K562 (cell line): ENCODE results near the gene SYNGR3. TPM values are rescaled to one million over a fixed set of nuclear protein-coding genes. Genes with fewer than 3 reads are reported as not detected.

Experiments used
- ATAC-seq: fragments of 200-7000 bp; cut with Tn5 transposase; 3 replicates; pipeline ENCODE4 v1.9.1; 2020; ENCODE audit warnings: moderate library complexity
- BruUV-seq: library from RNA; stranded (reverse); fragments of 400-500 nt; replicated peaks from 2 replicates; lab custom pipeline; 2021; lab: Mats Ljungman, UMichigan
- CTCF ChIA-PET: fragments of 300-600 bp; formaldehyde crosslinking; extraction: SDS; loops from one replicate; lab custom pipeline; 2021; ENCODE audit warnings: low intra/inter-chr PET ratio; lab: Yijun Ruan, JAX
- POLR2A ChIA-PET: fragments of 300-600, 350-650 bp; sonication (Branson Sonifier 250); formaldehyde crosslinking; extraction: SDS; loops from one replicate; lab custom pipeline; 2021; ENCODE audit warnings: antibody characterized with exemption, inconsistent platforms; lab: Yijun Ruan, JAX
- DNase-seq, 4 experiments: peaks; one replicate each; pipeline versions ENCODE4 v3.0.0 to v3.0.0-alpha.2; 2011 to 2018; ENCODE audit warnings: low spot score in 3 of 4, mixed read lengths in 3 of 4; ENCODE audit errors: extremely low read depth in 1 of 4
- FAIRE-seq: peaks from 2 replicates; lab custom pipeline; 2011; peaks lifted over from hg19 to GRCh38; lab: Jason Lieb, UNC
- H2AFZ ChIP-seq: 2 replicates; pipeline ENCODE4 v1.6.0; 2011; ENCODE audit warnings: low read depth, low read length, control low read depth, inconsistent platforms
- H3K27ac ChIP-seq: fragments of 200-600 bp; 3 replicates; pipeline ENCODE4 v1.8.0; 2011; ENCODE audit warnings: low read depth, mild to moderate bottlenecking, control low read depth, inconsistent platforms, low read length, moderate library complexity, mixed read lengths; ENCODE audit errors: extremely low read depth
- H3K27me3 ChIP-seq, 2 experiments: fragments of 300-600 bp in 1 of 2; 2 replicates in 1 of 2; 3 replicates in 1 of 2; pipeline versions ENCODE4 v1.6.0 to v1.8.0; 2011; ENCODE audit warnings: inconsistent platforms in 2 of 2, low read length in 2 of 2, mild to moderate bottlenecking in 1 of 2, mixed read lengths in 1 of 2, moderate library complexity in 1 of 2; ENCODE audit not compliant: control insufficient read depth in 2 of 2, insufficient read depth in 2 of 2
- H3K36me3 ChIP-seq: fragments of 300-600 bp; 3 replicates; pipeline ENCODE4 v1.8.0; 2011; ENCODE audit warnings: mild to moderate bottlenecking, low read length, inconsistent platforms; ENCODE audit not compliant: control insufficient read depth, insufficient read depth
- H3K4me1 ChIP-seq, 2 experiments: fragments of 200-600 bp in 1 of 2; replicated peaks in 1 of 2; 2 replicates in 1 of 2; 3 replicates in 1 of 2; pipeline versions ENCODE4 v1.5.1 to v1.8.0; 2011; ENCODE audit warnings: inconsistent platforms in 2 of 2, low read length in 2 of 2, mild to moderate bottlenecking in 1 of 2, mixed read lengths in 1 of 2, moderate library complexity in 1 of 2; ENCODE audit not compliant: control insufficient read depth in 2 of 2, insufficient read depth in 2 of 2
- H3K4me2 ChIP-seq: 2 replicates; pipeline ENCODE4 v1.6.1; 2011; ENCODE audit warnings: low read length, control low read depth, inconsistent platforms, mixed read lengths; ENCODE audit not compliant: insufficient read depth
- H3K4me3 ChIP-seq: fragments of 200-600 bp; sonication (generic), shearing (Covaris generic); 2 replicates; pipeline ENCODE4 v1.5.1; 2016; ENCODE audit warnings: control low read depth, inconsistent platforms
- H3K79me2 ChIP-seq: fragments of 200-600 bp; 3 replicates; pipeline ENCODE4 v1.8.0; 2011; ENCODE audit warnings: low read length, inconsistent platforms; ENCODE audit not compliant: control insufficient read depth, insufficient read depth
- H3K9ac ChIP-seq, 2 experiments: 2 replicates each; pipeline versions ENCODE4 v1.6.0 to v1.6.1; 2011; ENCODE audit warnings: low read depth in 2 of 2, low read length in 2 of 2, control low read depth in 1 of 2, inconsistent platforms in 1 of 2, mild to moderate bottlenecking in 1 of 2, mixed read lengths in 1 of 2; ENCODE audit not compliant: insufficient read depth in 1 of 2
- H3K9me1 ChIP-seq: one replicate; pipeline ENCODE4 v1.6.0; 2011; ENCODE audit warnings: inconsistent platforms, mild to moderate bottlenecking, low read length, moderate library complexity; ENCODE audit not compliant: control insufficient read depth, insufficient read depth
- H3K9me3 ChIP-seq: replicated peaks from 2 replicates; pipeline ENCODE4 v1.5.1; 2011; ENCODE audit warnings: low read depth, low read length, inconsistent platforms; ENCODE audit not compliant: control insufficient read depth, insufficient read depth
- H4K20me1 ChIP-seq: replicated peaks from 2 replicates; pipeline ENCODE4 v1.6.1; 2011; ENCODE audit warnings: low read length, inconsistent platforms, mixed read lengths; ENCODE audit not compliant: control insufficient read depth, insufficient read depth
- ARHGAP35 ChIP-seq: fragments of 450-650 bp; IDR thresholded peaks from 2 replicates; pipeline ENCODE4 v1.6.1; 2018; ENCODE audit not compliant: partially characterized antibody
- GTF2F1 ChIP-seq: IDR thresholded peaks from 2 replicates; pipeline ENCODE4 v1.6.1; 2011; ENCODE audit warnings: low read depth, low read length, improper control_type of control experiment
- HMGXB4 ChIP-seq: sonication (generic); formaldehyde crosslinking; IDR thresholded peaks from 2 replicates; pipeline ENCODE4 v1.8.1; 2023; ENCODE audit warnings: mild to moderate bottlenecking, missing genetic modification reagents
- HNRNPH1 ChIP-seq: fragments of 200-400 bp; formaldehyde crosslinking; optimal IDR thresholded peaks from 2 replicates; pipeline ENCODE3; 2017; ENCODE audit warnings: low read depth, mild to moderate bottlenecking, low read length, moderate library complexity
- NR2C2 ChIP-seq, 2 experiments: fragments of 200-800 bp in 1 of 2; sonication (Bioruptor generic) in 1 of 2; sonication (generic) in 1 of 2; formaldehyde crosslinking in 1 of 2; IDR thresholded peaks; 2 replicates each; pipeline versions ENCODE4 v1.6.1 to v1.8.0; 2016 to 2022; ENCODE audit warnings: mild to moderate bottlenecking in 1 of 2, missing compliant biosample characterization in 1 of 2, missing genetic modification characterization in 1 of 2, missing genetic modification reagents in 1 of 2
- ZC3H8 ChIP-seq: fragments of 450-650 bp; IDR thresholded peaks from 2 replicates; pipeline ENCODE4 v1.6.1; 2017
- ZNF212 ChIP-seq: fragments of 450-650 bp; formaldehyde crosslinking; IDR thresholded peaks from 2 replicates; pipeline ENCODE4 v1.4.0; 2020; ENCODE audit warnings: mild to moderate bottlenecking
- ZNF41 ChIP-seq: fragments of 250-450 bp; sonication (Bioruptor Pico); conservative IDR thresholded peaks from 2 replicates; pipeline ENCODE4 v1.4.0; 2020; ENCODE audit warnings: mild to moderate bottlenecking
- WGBS: fragments of 100-300 bp; shearing (Covaris generic); methylation state at CpG from one replicate; pipeline ENCODE4 v1.1.6; 2016; ENCODE audit warnings: low coverage, mixed read lengths; ENCODE audit not compliant: insufficient coverage; ENCODE audit errors: missing lambda C conversion rate; 5-methylcytosine and 5-hydroxymethylcytosine counted together
- in situ Hi-C: fragments of 300-500 bp; cut with MboI; formaldehyde crosslinking; loops from 4 replicates; pipeline ENCODE4 v1.15.0; 2018; ENCODE audit warnings: inconsistent platforms, mixed read lengths
- intact Hi-C: fragments of 100-400 bp; cut with micrococcal nuclease; formaldehyde crosslinking; loops from 2 replicates; pipeline ENCODE4 v1.14.2; 2022
- polyA plus RNA-seq, 8 experiments: library from polyadenylated mRNA; depleted of rRNA in 4 of 8; stranded (reverse) in 5 of 8; unstranded in 3 of 8; fragments of >200 nt; fragmentation: Nextera tagmentation in 2 of 8; fragmentation: Illumina TruSeq in 1 of 8; extraction: Ambion mirVana in 2 of 8; extraction: Trizol in 1 of 8; gene quantifications; 2 replicates each; pipeline versions ENCODE4 v1.2.1 to v1.2.3, GENCODE V29; 2011 to 2014; ENCODE audit warnings: inconsistent platforms in 1 of 8, missing spikeins in 1 of 8
- total RNA-seq, 7 experiments: library from RNA; depleted of rRNA in 6 of 7; stranded (reverse); fragments of >200 nt in 6 of 7; fragmentation: Illumina TruSeq in 2 of 7; extraction: Trizol in 2 of 7; gene quantifications; 2 replicates each; pipeline versions ENCODE4 v1.2.1 to v1.2.3, GENCODE V29; 2011 to 2021; ENCODE audit warnings: low replicate concordance in 1 of 7
- TF ChIP-seq, protein P1 (sequence below): sonication (generic); formaldehyde crosslinking; IDR thresholded peaks from 2 replicates; pipeline ENCODE4 v1.8.1; 2023; ENCODE audit warnings: mild to moderate bottlenecking, missing genetic modification reagents

Gene SYNGR3
- total and polyA plus RNA-seq, 9 of the 15 experiments (the other 6 are each of a cell fraction or from before 2014, with no cell fraction given), result 3.7 to 69.2 (median 36.3) TPM

GRCh38 chr16:2034696-2035430 lies 45.1 kb downstream of the SYNGR3 start:
- intact Hi-C loops, result no loop called here
- FAIRE-seq, result no peak
- H3K9me3 ChIP-seq, result no peaks in the 10 kb centered on the region
- no peaks in the 10 kb centered on the region for H3K9me1 ChIP-seq
- in situ Hi-C loops, result no loop called here
- POLR2A ChIA-PET, result interaction anchor here (1.1 kb wide), 1 partner anchor 21 kb away, joined by 3 read pairs; no protein-coding TSS in a partner anchor
- TF ChIP-seq ZC3H8, result no peak
- no peak for TF ChIP-seq ZNF41
- no peak for TF ChIP-seq ARHGAP35
- no peak for TF ChIP-seq ZNF212 (CRISPR knock-in tag)
- no peak for TF ChIP-seq GTF2F1
- TF ChIP-seq, protein P1, sequence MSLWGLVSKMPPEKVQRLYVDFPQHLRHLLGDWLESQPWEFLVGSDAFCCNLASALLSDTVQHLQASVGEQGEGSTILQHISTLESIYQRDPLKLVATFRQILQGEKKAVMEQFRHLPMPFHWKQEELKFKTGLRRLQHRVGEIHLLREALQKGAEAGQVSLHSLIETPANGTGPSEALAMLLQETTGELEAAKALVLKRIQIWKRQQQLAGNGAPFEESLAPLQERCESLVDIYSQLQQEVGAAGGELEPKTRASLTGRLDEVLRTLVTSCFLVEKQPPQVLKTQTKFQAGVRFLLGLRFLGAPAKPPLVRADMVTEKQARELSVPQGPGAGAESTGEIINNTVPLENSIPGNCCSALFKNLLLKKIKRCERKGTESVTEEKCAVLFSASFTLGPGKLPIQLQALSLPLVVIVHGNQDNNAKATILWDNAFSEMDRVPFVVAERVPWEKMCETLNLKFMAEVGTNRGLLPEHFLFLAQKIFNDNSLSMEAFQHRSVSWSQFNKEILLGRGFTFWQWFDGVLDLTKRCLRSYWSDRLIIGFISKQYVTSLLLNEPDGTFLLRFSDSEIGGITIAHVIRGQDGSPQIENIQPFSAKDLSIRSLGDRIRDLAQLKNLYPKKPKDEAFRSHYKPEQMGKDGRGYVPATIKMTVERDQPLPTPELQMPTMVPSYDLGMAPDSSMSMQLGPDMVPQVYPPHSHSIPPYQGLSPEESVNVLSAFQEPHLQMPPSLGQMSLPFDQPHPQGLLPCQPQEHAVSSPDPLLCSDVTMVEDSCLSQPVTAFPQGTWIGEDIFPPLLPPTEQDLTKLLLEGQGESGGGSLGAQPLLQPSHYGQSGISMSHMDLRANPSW (CRISPR knock-in tag), result no peak
- no peak for TF ChIP-seq HMGXB4 (CRISPR knock-in tag)
- TF ChIP-seq HNRNPH1, result no peak
- no peak for TF ChIP-seq NR2C2 (CRISPR knock-in tag; IDR thresholded peaks at IDR 0.05)
- no peak for TF ChIP-seq NR2C2 (tag; IDR thresholded peaks at IDR 0.05)
- peaks cover 20% of the 10 kb centered on the region; the same call in 1 of the 3 replicates for H3K36me3 ChIP-seq
- DNase-seq, result no peak
- CTCF ChIA-PET, result no interaction called here
- peaks cover 14 to 87% of the 10 kb centered on the region in 2 experiments for H3K4me1 ChIP-seq
- peaks cover 8% of the 10 kb centered on the region; the same call in 1 of the 3 replicates for H3K79me2 ChIP-seq
- 81% methylated on average over 12 of the region's 17 CpGs for WGBS
- H3K27ac ChIP-seq, result no peak overlapping the region
- no peak overlapping the region for H2AFZ ChIP-seq
- H3K4me3 ChIP-seq, result no peak overlapping the region
- ATAC-seq, result no peak
- peak overlapping the region in 1 of 2 experiments; percentile 81; a peak in 2 of 4 replicates for H3K9ac ChIP-seq
- no peak overlapping the region for H3K4me2 ChIP-seq
- no peaks in the 10 kb centered on the region for H4K20me1 ChIP-seq
- BruUV-seq, result no TSS peak
- no peaks in the 10 kb centered on the region for H3K27me3 ChIP-seq
